GM04504 (cell line): ENCODE data around the gene PRDM10.

ENCODE experiments used
- DNase-seq: peaks from one replicate; pipeline ENCODE4 v3.0.0-alpha.2; 2012; ENCODE audit warnings: low read depth

Gene PRDM10

DNA sequence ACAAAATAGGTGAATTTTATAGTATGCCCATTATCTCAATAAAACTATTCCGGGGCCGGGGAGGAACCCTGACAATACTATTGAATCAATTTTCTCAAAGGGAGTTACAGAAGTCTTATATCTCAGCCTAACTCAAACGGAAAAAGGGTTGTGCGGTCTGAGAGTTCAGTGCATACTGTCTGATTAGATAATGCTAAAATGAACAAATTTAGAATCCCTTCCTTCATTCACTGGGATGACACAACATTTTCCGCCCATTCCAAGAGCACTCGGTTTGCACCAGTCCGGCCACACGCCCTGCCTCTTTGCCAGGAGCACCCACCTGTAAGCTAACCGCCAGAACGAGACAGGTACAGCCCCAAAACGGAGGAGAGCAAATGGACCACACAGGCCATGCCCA lies 57.3 kb downstream of the PRDM10 start:
- DNase-seq: no peak

DNA sequence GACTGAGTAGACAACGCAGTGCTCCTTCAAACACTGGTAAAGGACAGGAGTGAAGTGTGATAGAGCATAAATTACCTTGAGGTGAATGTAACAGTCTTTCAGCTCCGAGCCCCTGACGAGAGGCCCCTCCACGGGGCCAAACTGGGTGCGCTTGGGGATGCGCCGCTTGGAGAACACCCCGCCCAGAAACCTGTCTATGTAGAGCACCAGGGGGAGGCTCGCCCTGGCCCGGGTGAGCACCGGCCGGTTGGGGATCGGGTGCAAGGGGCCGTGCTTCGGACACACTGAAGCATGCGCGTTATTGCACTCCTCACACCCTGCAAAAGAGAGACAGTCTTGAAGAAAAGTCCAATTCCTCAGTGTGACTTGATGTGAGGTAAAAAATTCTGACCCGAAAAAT lies 57.9 kb downstream of the PRDM10 start:
- DNase-seq: no peak

DNA sequence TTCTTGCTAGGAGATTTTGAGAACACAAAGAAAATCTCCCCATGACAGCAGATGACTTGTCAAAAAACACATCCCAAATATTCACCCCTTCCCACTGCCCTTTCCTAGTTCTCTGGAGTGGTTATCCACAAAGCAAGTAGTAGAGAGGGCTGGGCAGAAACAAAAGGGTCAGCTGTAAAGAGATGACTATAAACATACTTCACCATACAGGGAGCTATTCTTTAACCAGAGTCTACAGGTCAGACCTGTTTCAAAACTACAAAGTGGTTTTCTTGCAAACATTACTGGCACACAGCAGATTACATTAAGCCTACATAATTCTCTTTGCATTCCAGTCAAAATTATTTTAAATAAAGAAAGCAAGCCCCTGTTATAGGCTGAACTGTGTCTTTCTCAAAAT lies 59.6 kb downstream of the PRDM10 start:
- DNase-seq: no peak

DNA sequence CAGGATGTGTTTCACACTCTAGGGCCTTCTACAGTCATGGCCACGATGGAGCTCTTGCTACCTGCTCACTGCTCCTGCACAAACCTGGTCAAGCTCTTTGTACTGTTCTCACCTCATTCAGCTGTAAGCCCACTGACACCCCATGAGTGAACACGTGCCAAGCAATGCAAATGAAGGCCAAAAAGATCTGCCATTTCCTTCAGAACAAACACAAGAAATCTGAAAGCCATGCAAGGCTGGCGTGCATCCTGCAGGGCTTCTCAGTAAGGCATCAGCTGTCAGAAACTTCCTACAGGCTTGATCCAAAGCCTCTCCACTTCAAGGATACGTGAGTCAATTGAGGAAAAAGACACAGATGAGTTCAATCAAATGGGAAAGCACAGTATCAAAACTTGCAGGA lies 63.1 kb downstream of the PRDM10 start:
- DNase-seq: no peak

DNA sequence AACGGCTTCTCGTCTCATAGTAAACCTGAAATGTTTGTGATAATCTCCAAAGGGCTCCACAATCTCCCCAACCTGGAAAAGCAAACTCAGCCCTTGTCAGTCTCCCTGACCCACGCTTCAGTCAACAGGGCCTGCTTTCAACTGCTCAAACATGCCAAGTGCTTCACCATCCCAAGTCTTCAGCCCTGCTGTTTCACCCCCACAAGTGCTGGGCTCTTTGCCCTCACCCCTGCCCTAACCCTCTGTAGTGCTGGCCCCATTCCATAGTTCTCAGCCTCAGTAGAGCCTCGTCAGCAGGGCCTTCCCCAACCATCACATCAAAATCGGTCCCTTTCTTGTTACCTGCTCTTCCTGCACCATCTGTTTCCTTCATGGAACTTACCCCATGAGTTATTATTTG lies 63.9 kb downstream of the PRDM10 start:
- DNase-seq: no peak

DNA sequence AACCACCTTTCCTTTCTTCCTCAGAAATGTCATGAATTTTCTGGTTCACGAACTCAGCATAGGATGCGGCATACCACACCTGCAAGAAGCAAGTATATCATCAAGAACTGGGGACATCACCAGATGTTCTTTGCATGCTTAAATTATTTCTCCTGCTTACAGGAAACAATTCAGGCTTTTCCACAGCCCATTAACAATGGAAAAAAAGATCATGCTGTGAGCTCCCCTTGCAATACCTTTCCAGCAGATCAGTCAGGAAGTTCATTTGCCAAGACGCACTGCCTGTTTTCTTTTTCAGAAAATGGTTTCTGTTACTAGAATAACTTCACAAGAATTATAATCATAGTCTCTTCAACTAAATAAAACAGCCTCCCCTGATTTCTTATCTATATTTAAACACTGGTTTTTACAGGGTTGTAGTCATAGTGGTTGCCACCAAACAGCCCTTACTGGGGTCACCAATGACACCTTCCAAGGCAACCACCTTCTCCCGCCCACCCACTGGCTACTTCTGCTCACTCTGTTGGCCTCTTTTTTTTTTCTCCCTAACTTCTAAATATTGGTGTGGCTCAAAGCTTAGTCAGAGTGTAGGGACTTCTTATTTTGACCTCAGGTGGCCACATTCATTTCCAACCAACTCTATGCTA lies 64.9 kb downstream of the PRDM10 start:
- DNase-seq: no peak

DNA sequence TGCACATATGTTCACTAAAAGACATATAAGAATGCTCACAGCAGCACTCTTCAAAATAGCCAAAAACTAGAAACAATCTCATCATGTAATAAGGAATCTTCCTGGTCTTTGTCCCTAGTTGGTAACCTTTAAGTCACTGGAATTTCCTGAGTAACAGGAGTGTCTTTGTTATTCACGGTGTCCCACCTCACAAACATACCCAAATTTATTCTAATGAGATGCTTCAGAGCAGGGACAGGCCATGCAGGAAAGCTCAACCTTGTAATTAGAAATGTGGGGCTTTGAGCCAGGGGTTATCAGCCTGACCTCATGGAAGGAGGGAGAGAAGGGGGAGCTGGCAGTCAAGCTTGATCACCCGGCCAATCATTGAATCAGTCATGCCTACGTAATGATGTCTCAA lies 66.9 kb downstream of the PRDM10 start:
- no peak for DNase-seq

DNA sequence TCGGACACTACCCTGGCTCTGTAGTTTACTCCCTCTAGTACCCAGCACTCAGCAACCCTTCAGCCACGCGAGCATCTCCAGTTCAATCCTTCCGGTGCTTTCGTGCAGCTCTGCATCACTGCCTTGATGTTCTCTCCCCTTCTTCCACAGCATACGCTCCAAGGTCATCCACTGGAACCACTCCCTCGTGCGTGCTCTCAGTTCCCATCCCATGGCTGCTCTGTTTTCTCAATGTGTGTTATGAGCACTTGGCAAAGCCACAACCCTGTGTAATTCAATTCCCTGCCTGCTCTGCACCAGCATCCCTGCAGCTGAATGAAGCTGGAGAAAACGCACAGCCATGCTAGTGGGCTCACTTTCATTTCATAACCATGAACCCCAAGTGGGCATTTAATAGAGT lies 68.7 kb downstream of the PRDM10 start:
- DNase-seq: no peak

DNA sequence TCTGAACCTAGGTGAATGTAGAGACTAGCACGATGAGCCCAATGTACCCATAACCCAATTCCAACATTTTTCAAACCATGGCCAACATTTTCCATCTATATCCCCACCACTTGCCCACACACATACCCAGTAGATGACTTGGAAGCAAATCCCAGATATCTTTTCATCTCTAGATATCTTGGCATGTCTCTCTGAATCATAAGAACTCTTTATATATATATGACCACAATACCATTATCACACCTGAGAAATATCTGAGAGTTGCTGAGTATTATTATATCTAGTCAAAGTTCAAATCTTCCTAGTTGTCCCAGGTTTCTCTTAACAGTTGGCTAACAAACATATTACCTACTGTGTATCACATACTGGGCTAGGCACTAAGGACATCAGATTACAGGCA lies 69.4 kb downstream of the PRDM10 start:
- DNase-seq: no peak

DNA sequence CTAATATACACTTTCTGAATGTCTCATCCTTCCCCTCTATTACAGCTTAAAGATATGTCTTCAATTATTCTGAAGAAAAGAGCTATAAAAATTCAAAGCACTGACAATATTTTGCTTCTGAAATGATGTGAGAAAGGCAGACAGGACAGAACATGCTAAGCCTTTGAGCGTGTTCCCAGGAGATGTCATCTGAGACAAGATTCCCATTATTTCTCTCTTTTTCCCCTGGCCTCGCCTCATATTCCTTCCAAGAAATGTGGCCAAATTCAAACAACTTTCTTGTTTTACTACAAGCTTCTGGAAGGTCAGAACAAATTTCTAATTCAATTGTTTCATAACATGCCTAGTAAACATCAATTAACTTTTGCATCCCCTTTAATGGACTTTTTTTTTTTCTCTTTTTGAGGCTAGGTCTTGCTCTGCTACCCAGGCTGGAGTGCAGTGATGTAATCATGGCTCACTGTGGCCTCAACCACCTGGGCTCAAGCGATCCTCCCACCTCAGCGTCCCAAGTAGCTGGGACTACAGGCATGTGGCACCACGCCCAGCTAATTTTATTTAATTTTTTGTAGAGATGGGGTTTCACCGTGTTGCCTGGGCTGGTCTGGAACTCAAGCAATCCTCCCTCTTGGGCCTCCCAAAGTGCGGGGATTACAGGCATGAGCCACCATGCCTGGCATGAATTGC lies 70.1 kb downstream of the PRDM10 start:
- no peak for DNase-seq

DNA sequence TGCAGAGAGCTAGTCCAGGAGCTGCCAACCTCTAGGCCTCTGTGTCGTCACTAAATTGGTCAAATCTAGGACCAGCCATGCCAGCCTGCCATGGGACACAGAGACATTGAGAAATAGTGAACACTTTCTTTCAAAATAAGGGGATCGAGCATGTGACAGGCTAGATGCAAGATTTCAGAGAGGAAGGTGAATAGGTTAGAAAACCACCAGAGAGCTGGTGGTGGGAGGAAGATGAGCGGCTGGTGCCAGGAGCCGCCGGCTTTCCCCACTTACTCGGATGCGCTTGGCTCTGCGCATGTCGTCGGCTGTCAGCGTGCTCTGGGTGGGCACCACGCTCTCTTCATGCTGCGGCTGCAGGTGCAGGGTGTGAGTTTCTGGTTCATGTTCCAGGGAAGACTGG lies 71.9 kb downstream of the PRDM10 start:
- DNase-seq: no peak

DNA sequence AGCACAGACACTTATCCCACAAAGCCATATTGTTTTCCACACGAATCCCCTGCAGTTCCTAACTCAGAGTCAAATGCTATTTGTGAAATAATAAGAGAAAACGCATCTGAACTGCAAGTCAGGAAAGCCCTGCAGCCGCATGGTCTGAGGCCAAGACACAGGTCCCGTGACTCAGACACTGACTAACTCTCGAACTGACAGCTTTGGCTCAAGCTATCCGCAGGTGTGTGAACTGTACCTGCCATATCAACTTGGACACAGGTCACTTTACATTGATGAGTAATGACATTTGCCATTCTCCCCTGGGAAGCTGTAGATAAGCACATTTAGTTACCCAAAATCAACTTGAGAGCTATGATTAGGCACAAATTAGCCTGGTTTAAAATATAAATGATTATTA lies 72.3 kb downstream of the PRDM10 start:
- no peak for DNase-seq

DNA sequence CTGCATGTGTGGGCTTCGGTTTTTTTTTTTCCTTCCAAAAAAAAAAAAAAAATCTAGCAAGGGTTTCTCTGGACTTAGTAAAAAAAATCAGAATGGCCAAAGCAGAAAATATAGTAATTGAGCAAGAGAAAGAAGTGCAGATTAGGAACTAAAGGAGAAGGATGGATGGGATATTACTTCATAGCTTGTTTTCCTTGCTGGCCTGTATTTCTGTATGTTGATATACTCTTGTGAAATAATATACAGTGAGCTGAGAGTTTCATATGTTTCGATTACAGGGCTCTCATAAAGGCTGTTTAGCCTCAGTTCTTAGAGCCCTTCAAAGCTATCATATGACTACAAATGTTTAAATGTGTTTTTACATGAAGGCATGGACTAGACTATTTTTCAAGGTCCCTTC lies 72.9 kb downstream of the PRDM10 start:
- DNase-seq: no peak

DNA sequence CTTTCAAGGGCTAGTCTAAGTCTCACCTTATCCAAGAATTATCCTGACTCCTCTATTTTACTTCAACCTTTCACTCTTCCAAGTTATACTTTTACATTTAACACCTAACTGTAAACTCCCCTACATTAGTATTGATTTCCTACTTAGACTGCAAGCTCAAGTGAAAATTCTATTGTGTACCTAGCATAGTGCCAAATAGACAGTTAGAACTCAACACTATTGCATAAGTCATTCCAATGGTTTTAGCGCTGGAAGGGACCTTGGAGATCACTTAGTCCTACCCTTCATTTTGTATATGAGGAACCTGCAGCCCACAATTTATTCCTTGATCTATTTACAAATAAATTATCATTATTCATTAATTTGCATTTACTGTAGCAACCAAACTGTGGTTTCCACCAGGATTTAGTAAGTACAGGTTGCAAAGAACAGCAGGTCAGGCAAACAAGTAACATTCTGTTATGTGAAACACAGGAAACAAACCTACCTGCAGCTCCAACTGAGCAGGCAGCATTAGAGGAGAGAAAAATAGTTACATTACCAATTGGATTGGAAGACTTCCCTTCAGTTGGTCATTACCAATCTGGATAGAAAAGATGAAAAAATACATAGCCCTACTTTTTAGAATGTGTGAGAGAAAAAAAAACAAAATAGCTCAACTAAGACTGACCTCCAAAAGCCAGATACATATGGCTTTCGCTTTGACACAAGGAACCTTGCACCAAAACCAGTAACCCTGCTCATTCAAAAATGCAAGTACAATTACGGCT lies 73.5 kb downstream of the PRDM10 start:
- no peak for DNase-seq

DNA sequence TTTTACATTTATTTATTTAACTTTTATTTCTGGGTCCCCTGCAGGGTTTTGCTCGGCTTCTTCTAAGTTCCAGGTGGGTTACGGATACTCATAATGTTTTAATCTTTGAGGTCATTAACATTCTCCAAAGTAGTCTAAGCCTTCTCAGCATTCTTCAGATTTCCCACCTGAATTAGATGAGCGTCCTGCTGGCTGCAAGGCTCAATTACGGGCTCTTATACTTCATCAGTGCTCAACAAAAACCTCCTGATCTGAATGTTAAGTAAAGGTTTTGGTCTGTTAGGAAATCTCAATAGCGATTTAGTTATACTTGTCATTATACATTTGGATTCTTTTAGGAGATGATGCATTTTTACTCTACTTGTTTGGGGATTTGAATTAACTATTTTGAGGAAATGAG lies 80.0 kb downstream of the PRDM10 start:
- no peak for DNase-seq

DNA sequence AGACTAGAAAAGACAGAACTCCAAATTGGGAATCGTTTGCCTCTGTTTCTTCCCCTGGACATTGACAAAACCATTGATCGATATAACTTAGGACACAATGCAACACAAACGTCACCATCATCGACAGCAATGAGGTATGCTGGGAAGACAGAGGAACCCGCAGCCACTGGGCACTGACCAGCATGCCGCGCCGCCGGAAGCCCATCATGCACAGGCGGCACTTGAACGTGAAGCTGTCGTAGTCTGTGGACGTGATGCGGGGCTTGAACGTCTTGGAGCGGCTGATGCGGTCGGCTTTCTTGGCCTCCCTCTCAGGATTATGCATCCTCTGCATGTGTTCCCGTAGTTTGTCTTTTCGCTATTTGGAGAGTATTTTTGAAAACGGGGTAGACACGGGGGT lies 84.3 kb downstream of the PRDM10 start:
- no peak for DNase-seq

DNA sequence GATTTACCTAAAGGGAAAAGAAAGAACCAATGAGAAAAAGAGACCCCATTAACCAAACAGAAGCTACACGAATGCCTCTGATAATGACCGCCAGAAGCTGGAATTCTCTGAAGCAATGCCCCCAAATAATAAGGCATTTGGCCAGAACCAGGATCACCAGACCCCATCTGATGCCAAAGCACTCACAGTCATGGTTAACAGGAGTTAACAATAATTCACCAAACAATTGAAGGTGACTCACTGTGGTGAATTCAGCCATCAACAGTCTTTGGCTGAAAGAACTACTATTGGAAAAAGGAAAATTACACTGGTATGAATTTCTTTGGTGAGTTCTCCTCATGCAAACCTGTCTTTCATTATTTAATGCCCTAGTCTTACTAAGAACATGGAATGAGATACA lies 85.4 kb downstream of the PRDM10 start:
- no peak for DNase-seq

DNA sequence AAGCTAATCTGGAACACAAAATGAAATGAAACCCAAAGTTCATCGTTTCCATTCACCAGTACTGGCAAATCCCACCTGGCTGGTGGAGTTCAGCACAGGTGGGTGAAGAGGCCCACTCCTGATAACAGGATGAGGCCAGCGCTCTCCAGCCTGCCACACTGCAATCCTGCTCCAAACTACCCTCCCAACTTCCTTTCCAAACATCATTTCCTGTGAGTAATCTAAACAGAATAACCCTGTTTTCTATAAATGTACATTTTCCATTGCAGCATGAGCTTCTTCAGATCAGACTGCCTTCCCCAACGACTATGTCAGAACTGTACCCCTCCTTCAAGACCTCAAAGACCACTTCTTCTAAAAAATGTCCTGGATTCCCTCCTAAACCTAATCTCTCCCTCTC lies 91.3 kb downstream of the PRDM10 start:
- no peak for DNase-seq

DNA sequence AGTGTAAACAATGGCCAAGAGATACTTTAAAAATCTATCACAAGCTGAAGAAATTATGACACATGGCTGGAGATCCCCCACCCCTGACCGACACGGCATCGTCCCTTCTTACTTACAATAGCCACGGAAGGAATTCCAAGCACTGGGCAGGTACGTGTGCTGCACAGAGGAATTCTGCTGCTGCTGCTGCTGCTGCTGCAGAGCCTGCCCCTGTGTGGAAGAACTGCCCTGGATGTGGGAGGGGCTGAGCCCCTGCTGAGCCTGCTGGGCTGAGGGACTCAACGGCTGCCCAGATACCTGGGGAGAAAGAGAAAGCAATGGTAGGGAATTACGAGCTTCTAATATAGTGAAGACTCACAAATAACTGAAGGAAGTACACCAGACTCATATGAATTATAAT lies 92.3 kb downstream of the PRDM10 start:
- no peak for DNase-seq

DNA sequence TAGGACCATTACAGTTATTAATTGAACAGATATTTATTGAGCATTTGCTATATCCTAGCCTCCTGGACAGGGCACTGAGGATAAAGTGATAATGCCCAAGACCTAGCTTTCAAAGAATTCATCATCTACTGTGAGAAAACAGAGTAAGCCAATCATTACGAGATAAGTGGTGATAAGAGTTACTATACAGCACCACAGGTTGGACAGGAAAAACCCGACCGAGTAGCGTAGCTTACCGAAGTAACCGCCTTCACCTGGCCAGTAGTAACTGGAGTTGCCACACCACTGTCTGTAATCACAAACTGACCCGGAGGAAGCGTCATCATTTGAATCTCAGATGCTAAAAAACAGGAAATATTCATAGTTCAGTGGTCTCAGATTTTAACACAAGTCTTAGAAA lies 97.2 kb downstream of the PRDM10 start:
- no peak for DNase-seq

DNA sequence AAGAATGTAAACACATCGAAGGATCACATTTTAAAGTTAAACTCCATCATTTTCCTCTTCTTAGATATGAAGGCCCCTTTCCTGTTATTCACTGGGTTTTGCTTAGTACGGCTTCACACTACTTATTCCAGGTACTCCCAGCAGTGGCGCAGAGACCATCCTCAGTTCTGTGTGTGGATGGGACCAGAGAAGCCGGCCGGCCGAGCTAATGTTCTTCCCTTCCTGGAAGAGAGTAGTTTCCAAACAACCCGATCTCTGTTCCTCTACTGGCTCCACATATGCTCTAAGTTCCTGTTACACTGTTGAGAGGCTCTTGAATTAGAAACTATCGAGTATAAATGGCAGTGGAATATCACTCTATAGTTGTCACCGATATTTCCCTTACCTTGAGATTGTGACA lies 106.6 kb downstream of the PRDM10 start:
- DNase-seq: no peak

DNA sequence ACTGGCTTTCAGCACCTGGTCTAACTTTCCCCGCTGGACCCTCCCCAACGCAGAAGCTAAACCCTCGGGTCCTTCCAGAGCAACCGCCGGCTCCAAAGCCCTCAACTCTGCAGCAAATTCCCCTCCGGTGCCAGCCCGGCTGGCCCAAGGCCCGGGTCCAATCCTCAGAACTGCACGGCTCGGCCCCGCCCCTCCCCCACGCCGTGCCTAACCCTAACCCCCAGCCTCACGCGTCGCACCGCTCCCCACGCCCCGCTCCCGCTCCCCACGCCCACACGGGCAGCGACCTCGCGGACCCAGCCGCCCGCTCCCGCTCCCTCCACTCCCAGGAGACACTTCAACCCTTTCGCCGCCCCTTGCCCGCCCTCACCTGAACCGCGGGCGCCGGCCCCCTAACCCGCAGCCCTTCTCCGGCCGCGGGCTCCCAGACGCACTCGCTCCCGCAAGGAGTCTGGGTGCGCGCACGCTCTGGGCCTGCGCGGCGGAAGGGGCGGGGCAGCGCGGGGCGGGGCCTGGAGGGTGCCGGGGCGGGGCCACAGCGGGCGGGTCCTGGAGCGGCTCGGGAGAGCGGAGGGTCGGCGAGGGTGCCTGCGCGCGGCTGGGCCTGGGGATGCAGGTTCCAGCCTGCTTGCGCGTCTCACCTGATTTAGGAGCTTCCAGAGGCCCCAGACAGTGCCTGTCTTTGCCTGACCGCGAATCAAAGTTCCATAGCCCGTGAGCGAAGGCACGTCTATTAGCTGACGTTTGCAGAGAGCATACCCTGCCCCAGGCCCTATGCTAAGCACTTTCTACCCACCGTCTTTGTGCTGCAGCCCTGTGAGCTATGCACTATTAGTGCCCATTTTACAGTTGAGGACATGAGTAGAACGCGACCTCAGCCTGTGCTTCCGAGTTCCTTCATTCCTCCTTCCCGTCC lies 107.3 kb downstream of the PRDM10 start, which contains the start of gene NFRKB:
TSS of gene NFRKB (minus strand) at position 453 of the 916 bp plus-strand sequence. CDS start 2,729 bp downstream, outside the sequence.
- peak; percentile 46 for DNase-seq
